ENCODE measurements around the gene KANK4.

DNA sequence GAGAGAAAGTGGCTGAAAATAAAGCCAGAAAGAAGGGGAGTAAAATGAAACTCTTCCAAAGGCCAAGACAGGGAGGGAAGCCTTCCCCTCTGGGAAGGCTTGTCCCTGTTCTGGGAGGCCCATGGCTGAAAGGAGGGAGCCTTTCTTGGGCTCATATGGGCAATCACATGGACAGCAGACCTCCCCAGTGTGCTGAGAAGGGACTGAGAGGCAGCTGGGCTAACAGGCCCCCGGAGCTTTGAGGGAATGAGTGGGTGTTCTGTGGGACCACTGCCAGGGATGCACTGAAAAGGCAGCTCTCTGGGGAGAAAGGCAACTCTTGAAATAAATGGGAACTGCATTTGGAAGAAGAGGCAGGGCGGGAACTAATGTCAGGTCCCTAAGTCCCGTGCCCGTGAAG lies 39.1 kb downstream of the KANK4 start:
- TF ChIP-seq, protein P1, sequence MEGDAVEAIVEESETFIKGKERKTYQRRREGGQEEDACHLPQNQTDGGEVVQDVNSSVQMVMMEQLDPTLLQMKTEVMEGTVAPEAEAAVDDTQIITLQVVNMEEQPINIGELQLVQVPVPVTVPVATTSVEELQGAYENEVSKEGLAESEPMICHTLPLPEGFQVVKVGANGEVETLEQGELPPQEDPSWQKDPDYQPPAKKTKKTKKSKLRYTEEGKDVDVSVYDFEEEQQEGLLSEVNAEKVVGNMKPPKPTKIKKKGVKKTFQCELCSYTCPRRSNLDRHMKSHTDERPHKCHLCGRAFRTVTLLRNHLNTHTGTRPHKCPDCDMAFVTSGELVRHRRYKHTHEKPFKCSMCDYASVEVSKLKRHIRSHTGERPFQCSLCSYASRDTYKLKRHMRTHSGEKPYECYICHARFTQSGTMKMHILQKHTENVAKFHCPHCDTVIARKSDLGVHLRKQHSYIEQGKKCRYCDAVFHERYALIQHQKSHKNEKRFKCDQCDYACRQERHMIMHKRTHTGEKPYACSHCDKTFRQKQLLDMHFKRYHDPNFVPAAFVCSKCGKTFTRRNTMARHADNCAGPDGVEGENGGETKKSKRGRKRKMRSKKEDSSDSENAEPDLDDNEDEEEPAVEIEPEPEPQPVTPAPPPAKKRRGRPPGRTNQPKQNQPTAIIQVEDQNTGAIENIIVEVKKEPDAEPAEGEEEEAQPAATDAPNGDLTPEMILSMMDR (IDR thresholded peaks at IDR 0.05): no peak
- no peak for TF ChIP-seq POLR2A (IDR thresholded peaks at IDR 0.05)
